ENCODE results near the gene NRIP1. TPM values are rescaled to one million over a fixed set of nuclear protein-coding genes. Genes with fewer than 3 reads are reported as not detected.

The NRIP1 gene
- total RNA-seq, 1 experiment from 2014 or later: 10.3 TPM

DNA sequence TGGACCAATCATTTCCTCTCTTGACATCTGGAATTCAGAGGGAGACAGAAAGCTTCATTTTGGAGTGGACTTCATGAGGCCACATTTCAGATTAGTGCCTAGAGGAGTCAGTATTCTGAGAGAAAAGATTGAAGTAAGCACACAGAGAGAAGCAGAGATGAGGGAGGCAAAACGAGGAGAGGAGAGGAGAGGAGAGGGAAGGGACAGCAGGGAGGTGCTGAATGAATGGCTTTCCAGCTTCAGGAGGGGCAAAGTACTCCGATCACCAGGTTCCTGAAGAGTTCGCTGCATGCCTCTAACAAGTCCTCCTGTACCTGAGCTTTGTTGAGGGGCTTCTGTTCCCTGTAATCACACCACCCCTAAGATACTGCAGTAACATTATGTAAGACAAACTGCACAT lies 76.0 kb downstream of the NRIP1 start:
- DNase-seq (ENCODE audit: low spot score): no peak
- H3K36me3 Mint-ChIP-seq: peaks cover 4% of the 10 kb centered on the region
- H3K4me1 Mint-ChIP-seq: peaks cover 22% of the 10 kb centered on the region
- no peak overlapping the region for H3K27ac Mint-ChIP-seq
- CTCF ChIA-PET: no interaction called here
- H3K9me3 Mint-ChIP-seq: peaks cover 4% of the 10 kb centered on the region
- peak; percentile 48; the same call in 1 of the 2 replicates for ATAC-seq
- no peak overlapping the region for H3K4me3 Mint-ChIP-seq
- H3K27me3 Mint-ChIP-seq (ENCODE audit: low read depth): peaks cover 34% of the 10 kb centered on the region
- TF ChIP-seq OVOL2 (CRISPR knock-in tag; IDR thresholded peaks at IDR 0.05; ENCODE audit: borderline replicate concordance) (no peak), ZNF263 (CRISPR knock-in tag; IDR thresholded peaks at IDR 0.05; ENCODE audit: low read depth) (no peak)
- TF ChIP-seq, protein P1, sequence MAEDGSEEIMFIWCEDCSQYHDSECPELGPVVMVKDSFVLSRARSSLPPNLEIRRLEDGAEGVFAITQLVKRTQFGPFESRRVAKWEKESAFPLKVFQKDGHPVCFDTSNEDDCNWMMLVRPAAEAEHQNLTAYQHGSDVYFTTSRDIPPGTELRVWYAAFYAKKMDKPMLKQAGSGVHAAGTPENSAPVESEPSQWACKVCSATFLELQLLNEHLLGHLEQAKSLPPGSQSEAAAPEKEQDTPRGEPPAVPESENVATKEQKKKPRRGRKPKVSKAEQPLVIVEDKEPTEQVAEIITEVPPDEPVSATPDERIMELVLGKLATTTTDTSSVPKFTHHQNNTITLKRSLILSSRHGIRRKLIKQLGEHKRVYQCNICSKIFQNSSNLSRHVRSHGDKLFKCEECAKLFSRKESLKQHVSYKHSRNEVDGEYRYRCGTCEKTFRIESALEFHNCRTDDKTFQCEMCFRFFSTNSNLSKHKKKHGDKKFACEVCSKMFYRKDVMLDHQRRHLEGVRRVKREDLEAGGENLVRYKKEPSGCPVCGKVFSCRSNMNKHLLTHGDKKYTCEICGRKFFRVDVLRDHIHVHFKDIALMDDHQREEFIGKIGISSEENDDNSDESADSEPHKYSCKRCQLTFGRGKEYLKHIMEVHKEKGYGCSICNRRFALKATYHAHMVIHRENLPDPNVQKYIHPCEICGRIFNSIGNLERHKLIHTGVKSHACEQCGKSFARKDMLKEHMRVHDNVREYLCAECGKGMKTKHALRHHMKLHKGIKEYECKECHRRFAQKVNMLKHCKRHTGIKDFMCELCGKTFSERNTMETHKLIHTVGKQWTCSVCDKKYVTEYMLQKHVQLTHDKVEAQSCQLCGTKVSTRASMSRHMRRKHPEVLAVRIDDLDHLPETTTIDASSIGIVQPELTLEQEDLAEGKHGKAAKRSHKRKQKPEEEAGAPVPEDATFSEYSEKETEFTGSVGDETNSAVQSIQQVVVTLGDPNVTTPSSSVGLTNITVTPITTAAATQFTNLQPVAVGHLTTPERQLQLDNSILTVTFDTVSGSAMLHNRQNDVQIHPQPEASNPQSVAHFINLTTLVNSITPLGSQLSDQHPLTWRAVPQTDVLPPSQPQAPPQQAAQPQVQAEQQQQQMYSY (CRISPR knock-in tag; IDR thresholded peaks at IDR 0.05): peak; percentile 64
- POLR2A ChIA-PET: no interaction called here

DNA sequence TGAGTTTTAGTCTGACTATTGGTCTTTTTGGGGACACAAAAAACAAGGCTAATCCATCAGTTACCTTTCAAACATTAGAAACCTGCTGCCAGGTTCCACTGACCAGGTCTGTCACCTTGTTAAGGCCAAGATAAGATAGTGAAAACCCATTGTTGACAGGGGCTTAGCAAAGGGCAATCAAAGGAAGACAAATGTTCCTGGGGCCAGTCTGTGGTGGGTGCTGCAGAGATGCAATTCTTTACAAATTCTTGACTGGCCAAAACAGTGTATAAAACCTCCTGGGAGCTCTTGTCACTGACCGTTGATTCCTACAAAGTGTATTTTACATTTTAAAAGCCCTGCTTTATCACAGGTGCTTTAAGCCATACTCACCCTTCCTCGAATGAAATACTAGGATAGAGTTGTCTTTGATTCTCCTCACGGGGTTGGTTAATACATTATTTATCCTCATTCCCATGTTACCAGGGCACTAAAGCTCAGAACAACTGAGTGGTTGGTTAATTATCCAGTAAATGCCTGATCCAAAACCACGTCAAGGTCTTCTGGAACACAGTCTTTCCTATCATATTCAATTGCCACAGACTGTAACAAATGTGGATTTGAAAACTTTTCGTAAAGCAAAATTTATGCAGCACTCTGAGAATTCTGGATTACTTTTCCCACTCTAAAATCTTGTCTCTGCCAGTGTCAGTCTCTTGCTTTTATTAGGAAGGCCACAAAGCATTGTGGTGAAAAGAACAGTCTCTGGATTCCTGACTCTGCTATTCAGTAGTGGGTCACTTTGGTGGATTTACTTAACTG lies 77.2 kb downstream of the NRIP1 start:
- H3K27ac Mint-ChIP-seq: no peak overlapping the region
- DNase-seq (ENCODE audit: low spot score) (no peak), ATAC-seq (peak; percentile 81)
- H3K27me3 Mint-ChIP-seq (ENCODE audit: low read depth): peaks cover 34% of the 10 kb centered on the region
- H3K9me3 Mint-ChIP-seq: peaks cover 10% of the 10 kb centered on the region
- peaks cover 10% of the 10 kb centered on the region for H3K36me3 Mint-ChIP-seq
- POLR2A ChIA-PET: no interaction called here
- H3K4me1 Mint-ChIP-seq: peaks cover 22% of the 10 kb centered on the region
- CTCF ChIA-PET: no interaction called here
- H3K4me3 Mint-ChIP-seq: no peak overlapping the region
- TF ChIP-seq, protein P2, sequence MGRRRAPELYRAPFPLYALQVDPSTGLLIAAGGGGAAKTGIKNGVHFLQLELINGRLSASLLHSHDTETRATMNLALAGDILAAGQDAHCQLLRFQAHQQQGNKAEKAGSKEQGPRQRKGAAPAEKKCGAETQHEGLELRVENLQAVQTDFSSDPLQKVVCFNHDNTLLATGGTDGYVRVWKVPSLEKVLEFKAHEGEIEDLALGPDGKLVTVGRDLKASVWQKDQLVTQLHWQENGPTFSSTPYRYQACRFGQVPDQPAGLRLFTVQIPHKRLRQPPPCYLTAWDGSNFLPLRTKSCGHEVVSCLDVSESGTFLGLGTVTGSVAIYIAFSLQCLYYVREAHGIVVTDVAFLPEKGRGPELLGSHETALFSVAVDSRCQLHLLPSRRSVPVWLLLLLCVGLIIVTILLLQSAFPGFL (CRISPR knock-in tag; IDR thresholded peaks at IDR 0.05; ENCODE audit: borderline replicate concordance): no peak
- TF ChIP-seq ELF4 (CRISPR knock-in tag; IDR thresholded peaks at IDR 0.05; ENCODE audit: low read depth): no peak
- no peak for TF ChIP-seq TEAD4 (CRISPR knock-in tag; IDR thresholded peaks at IDR 0.05)
- no peak for TF ChIP-seq CREB1 (CRISPR knock-in tag; IDR thresholded peaks at IDR 0.05)
- no peak for TF ChIP-seq FOXP1 (CRISPR knock-in tag; IDR thresholded peaks at IDR 0.05; ENCODE audit: borderline replicate concordance)
- TF ChIP-seq TEAD1 (CRISPR knock-in tag; IDR thresholded peaks at IDR 0.05): no peak
- TF ChIP-seq, protein P3, sequence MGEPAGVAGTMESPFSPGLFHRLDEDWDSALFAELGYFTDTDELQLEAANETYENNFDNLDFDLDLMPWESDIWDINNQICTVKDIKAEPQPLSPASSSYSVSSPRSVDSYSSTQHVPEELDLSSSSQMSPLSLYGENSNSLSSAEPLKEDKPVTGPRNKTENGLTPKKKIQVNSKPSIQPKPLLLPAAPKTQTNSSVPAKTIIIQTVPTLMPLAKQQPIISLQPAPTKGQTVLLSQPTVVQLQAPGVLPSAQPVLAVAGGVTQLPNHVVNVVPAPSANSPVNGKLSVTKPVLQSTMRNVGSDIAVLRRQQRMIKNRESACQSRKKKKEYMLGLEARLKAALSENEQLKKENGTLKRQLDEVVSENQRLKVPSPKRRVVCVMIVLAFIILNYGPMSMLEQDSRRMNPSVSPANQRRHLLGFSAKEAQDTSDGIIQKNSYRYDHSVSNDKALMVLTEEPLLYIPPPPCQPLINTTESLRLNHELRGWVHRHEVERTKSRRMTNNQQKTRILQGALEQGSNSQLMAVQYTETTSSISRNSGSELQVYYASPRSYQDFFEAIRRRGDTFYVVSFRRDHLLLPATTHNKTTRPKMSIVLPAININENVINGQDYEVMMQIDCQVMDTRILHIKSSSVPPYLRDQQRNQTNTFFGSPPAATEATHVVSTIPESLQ (CRISPR knock-in tag; IDR thresholded peaks at IDR 0.05): no peak
- TF ChIP-seq, protein P4, sequence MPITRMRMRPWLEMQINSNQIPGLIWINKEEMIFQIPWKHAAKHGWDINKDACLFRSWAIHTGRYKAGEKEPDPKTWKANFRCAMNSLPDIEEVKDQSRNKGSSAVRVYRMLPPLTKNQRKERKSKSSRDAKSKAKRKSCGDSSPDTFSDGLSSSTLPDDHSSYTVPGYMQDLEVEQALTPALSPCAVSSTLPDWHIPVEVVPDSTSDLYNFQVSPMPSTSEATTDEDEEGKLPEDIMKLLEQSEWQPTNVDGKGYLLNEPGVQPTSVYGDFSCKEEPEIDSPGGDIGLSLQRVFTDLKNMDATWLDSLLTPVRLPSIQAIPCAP (CRISPR knock-in tag; IDR thresholded peaks at IDR 0.05): no peak
- TF ChIP-seq, protein P5, sequence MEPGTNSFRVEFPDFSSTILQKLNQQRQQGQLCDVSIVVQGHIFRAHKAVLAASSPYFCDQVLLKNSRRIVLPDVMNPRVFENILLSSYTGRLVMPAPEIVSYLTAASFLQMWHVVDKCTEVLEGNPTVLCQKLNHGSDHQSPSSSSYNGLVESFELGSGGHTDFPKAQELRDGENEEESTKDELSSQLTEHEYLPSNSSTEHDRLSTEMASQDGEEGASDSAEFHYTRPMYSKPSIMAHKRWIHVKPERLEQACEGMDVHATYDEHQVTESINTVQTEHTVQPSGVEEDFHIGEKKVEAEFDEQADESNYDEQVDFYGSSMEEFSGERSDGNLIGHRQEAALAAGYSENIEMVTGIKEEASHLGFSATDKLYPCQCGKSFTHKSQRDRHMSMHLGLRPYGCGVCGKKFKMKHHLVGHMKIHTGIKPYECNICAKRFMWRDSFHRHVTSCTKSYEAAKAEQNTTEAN (CRISPR knock-in tag; IDR thresholded peaks at IDR 0.05): no peak

DNA sequence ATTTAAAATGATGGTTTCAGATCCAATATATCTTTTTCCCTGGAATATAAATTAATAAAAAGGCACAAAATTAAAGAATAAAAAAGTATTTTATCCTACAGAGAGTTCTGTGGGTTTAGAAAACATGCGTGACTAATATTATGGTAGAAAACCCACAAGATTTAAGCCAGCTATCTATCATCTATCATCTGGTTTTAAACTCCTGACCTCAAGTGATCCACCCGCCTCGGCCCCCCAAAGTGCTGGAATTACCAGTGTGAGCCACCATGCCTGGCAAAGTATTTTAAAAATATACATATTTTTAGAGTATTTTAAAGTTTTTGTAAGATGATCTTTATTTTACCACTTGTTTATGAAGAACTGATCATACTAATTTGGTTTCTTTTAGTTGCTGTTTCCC lies 79.5 kb downstream of the NRIP1 start:
- TF ChIP-seq, protein P6, sequence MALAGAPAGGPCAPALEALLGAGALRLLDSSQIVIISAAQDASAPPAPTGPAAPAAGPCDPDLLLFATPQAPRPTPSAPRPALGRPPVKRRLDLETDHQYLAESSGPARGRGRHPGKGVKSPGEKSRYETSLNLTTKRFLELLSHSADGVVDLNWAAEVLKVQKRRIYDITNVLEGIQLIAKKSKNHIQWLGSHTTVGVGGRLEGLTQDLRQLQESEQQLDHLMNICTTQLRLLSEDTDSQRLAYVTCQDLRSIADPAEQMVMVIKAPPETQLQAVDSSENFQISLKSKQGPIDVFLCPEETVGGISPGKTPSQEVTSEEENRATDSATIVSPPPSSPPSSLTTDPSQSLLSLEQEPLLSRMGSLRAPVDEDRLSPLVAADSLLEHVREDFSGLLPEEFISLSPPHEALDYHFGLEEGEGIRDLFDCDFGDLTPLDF (CRISPR knock-in tag; IDR thresholded peaks at IDR 0.05): no peak
- H3K36me3 Mint-ChIP-seq: peaks cover 10% of the 10 kb centered on the region
- no peak overlapping the region for H3K27ac Mint-ChIP-seq
- no peak overlapping the region for H3K4me3 Mint-ChIP-seq
- peaks cover 10% of the 10 kb centered on the region for H3K9me3 Mint-ChIP-seq
- H3K4me1 Mint-ChIP-seq: peaks cover 22% of the 10 kb centered on the region
- ChIA-PET CTCF (no interaction called here), POLR2A (no interaction called here)
- DNase-seq (ENCODE audit: low spot score) (no peak), ATAC-seq (no peak)
- peaks cover 34% of the 10 kb centered on the region for H3K27me3 Mint-ChIP-seq (ENCODE audit: low read depth)
